Mononuclear cell (primary cell): ENCODE measurements around the gene USP9X. TPM values are rescaled to one million over a fixed set of nuclear protein-coding genes. Genes with fewer than 3 reads are reported as not detected.
"Not testable (repeated sequence)": the region's sequence is repeated elsewhere in the genome, so short reads cannot be mapped to it uniquely, and the experiment has no call there.

Experiments used
- H3K27me3 ChIP-seq: 2 replicates; pipeline ENCODE4 v1.6.0; 2011; ENCODE audit warnings: low read length, control low read depth; ENCODE audit not compliant: insufficient read depth
- H3K4me1 ChIP-seq: 2 replicates; pipeline ENCODE4 v1.5.1; 2011; ENCODE audit warnings: mild to moderate bottlenecking, low read length, control low read depth; ENCODE audit not compliant: insufficient read depth
- H3K4me3 ChIP-seq: 2 replicates; pipeline ENCODE4 v1.5.1; 2011; ENCODE audit warnings: mild to moderate bottlenecking, low read length, moderate library complexity
- H3K9me3 ChIP-seq: 2 replicates; pipeline ENCODE4 v1.5.1; 2011; ENCODE audit warnings: low read depth, mild to moderate bottlenecking, control low read depth, low read length
- total RNA-seq: library from RNA; depleted of rRNA; stranded (reverse); fragments of >200 nt; gene quantifications from one replicate; pipeline ENCODE4 v1.2.3, GENCODE V29; 2012

Gene USP9X, protein sequence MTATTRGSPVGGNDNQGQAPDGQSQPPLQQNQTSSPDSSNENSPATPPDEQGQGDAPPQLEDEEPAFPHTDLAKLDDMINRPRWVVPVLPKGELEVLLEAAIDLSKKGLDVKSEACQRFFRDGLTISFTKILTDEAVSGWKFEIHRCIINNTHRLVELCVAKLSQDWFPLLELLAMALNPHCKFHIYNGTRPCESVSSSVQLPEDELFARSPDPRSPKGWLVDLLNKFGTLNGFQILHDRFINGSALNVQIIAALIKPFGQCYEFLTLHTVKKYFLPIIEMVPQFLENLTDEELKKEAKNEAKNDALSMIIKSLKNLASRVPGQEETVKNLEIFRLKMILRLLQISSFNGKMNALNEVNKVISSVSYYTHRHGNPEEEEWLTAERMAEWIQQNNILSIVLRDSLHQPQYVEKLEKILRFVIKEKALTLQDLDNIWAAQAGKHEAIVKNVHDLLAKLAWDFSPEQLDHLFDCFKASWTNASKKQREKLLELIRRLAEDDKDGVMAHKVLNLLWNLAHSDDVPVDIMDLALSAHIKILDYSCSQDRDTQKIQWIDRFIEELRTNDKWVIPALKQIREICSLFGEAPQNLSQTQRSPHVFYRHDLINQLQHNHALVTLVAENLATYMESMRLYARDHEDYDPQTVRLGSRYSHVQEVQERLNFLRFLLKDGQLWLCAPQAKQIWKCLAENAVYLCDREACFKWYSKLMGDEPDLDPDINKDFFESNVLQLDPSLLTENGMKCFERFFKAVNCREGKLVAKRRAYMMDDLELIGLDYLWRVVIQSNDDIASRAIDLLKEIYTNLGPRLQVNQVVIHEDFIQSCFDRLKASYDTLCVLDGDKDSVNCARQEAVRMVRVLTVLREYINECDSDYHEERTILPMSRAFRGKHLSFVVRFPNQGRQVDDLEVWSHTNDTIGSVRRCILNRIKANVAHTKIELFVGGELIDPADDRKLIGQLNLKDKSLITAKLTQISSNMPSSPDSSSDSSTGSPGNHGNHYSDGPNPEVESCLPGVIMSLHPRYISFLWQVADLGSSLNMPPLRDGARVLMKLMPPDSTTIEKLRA (N-terminal part only)
- 183 TPM for total RNA-seq

DNA sequence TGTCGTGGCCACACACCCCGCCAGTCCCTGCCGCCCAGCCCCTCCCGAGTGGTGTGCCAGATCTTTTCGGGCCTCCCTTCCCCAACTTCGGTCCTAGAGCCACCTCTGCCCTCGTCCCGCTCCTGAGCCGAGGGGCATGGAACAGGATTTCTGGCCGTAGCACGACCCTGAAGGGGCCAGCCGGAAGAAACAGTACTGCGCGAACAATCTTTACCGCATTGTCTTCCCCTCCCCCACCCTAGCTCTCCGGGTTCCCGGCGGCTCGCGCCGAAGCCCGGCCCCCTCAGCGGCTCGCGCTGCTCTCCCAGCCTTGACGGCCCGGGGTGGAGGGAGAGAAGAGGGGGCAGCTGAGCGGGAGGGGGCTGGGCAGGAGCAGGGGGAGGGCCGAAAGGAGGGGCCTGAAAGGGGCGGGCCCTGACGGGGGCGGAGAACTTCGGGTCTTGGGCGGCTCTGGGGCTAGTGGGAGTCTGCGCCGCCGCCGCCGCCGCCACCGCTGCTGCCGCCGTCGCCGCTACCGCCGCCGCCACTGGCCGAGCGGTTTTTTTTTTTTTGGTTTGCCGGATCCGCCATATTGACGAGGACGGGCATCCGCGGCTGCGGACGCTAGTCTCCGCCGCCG lies at the start of gene USP9X:
USP9X (plus strand) TSS at position 553 of the 619 bp plus-strand sequence. CDS start 38,184 bp downstream, outside the sequence.
- Histone ChIP-seq H3K4me1 (peaks cover 18% of the 10 kb centered on the region), H3K4me3 (peak within 1 kb of the TSS; percentile 72), H3K27me3 (no peaks in the 10 kb centered on the region), H3K9me3 (no peaks in the 10 kb centered on the region)

DNA sequence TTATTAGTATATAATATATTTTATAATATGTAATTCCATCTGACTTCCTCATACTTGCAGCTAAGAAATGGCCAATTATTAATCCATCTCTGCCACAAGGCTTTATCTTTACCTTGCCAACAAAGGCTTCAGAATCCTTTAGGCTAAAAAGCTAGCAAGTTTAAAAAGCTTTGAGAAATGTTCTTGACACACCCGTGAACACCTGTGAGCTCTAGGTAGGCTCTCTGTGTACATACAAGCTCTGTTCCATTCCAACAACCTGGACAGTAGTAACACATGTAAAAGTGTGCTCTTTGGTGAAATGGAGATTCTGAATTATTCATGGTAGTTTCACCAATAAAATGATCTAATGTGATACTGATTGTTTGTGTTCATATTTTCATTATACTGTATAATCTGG lies 49.7 kb upstream of the USP9X start:
- Histone ChIP-seq H3K9me3 (no peaks in the 10 kb centered on the region), H3K27me3 (no peaks in the 10 kb centered on the region), H3K4me3 (no peak overlapping the region), H3K4me1 (no peaks in the 10 kb centered on the region)

DNA sequence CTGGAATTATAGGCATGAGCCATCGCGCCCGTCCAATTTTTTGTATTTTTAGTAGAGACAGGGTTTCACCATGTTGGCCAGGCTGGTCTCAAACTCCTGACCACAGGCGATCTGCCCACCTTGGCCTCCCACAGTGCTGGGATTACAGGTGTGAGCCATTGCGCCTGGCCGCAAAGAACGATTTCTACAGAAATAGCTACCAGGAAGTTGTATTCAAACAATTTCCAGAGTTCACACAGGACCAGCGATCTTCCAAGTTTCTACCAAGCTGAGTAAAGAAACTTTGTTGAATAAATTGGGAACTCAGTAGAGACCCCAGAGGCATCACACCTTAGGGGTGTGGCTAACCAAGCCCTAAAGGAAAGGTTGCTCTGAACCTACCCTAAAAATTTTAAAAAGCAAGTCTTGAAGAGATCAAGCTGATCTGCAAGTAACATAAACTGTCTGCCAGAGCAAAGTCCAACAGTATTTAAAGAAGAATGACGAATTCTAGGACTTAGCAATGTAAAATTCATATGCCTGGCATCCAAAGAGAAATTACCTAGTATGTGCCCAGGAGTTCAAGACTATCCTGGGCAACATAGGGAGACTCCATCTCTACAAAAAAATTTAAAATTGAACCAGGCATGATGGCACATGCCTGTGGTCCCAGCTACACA lies 48.4 kb upstream of the USP9X start:
- H3K27me3 ChIP-seq, result no peaks in the 10 kb centered on the region
- no peaks in the 10 kb centered on the region for H3K4me1 ChIP-seq
- no peak overlapping the region for H3K4me3 ChIP-seq
- no peaks in the 10 kb centered on the region for H3K9me3 ChIP-seq

DNA sequence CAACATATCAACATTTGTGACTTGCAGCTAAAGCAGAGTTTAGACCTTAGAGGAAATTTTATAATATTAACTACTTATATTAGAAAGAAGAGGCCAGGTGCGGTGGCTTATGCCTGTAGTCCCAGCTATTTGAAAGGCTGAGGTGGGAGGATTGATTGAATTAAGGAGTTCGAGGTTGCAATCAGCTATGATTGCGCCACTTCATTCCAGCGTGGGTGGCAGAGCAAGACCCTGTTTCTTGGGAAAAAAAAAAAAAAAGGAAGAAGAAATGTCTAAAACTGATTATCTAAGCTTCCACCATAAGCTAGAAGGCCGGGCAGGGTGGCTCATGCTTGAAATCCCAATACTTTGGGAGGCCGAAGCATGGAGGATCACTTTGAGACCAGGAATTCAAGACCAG lies 42.0 kb upstream of the USP9X start:
- Histone ChIP-seq H3K4me1 (no peaks in the 10 kb centered on the region), H3K4me3 (no peak overlapping the region), H3K9me3 (no peaks in the 10 kb centered on the region), H3K27me3 (no peaks in the 10 kb centered on the region)

DNA sequence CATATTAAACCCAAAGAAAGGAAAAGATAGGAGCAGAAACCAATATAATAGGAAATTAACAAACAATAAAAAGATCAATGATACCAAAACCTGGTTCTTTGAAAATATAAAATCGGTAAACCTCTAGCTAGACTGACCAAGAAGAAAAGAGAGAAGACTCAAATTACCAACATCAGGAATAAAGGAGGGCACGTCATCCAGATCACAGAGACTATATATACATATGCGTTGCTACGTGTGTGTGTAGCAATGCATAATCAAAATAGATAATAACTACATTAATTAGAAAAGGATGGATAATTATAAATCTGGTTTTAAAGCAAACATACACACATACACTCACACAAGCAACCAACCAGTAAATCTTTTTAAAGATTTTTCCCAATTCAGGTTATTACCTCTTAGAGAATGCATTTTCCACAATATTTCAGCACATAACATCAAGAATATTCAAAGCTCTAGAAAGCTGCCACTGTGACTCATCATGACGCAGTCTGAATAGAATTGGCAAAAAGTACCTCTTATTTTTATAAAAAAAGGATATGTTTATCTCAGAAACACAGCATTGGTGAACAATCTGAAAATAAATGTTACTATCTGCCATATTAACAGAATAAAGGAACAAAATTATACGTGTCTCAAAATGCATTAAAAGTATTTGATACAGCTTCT lies 41.4 kb upstream of the USP9X start:
- no peaks in the 10 kb centered on the region for H3K27me3 ChIP-seq
- H3K4me1 ChIP-seq, result no peaks in the 10 kb centered on the region
- H3K4me3 ChIP-seq, result no peak overlapping the region
- H3K9me3 ChIP-seq, result no peaks in the 10 kb centered on the region

DNA sequence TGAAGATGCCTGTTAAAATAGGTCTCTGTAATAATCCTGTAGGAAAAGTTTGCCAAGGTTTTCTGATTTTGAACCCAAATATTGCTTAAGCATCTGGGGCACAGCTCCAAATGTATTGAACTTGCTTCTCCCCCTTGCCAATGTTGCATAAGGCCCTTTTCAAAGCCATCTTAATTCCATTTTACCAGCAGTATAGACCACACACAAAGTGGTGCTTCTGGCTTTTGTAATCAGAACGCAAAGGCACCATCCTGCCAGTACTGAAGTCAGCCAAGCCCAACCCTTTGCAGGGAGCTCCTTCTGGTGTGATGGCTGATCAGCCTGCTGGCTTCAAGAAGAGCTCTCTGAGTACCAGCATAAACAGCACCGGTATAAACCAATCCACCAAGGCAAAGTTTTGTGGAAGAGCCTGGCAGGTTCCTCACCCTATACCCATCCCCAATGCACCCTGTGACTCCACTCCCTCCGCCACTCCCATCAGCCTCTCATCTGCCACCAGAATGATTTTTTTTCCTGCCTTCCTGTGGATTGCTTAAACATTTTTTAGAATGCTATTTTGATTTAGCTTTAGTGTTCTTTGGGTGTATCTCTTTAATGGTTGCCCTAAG lies 39.2 kb upstream of the USP9X start:
- no peaks in the 10 kb centered on the region for H3K9me3 ChIP-seq
- no peaks in the 10 kb centered on the region for H3K27me3 ChIP-seq
- no peaks in the 10 kb centered on the region for H3K4me1 ChIP-seq
- H3K4me3 ChIP-seq, result no peak overlapping the region

DNA sequence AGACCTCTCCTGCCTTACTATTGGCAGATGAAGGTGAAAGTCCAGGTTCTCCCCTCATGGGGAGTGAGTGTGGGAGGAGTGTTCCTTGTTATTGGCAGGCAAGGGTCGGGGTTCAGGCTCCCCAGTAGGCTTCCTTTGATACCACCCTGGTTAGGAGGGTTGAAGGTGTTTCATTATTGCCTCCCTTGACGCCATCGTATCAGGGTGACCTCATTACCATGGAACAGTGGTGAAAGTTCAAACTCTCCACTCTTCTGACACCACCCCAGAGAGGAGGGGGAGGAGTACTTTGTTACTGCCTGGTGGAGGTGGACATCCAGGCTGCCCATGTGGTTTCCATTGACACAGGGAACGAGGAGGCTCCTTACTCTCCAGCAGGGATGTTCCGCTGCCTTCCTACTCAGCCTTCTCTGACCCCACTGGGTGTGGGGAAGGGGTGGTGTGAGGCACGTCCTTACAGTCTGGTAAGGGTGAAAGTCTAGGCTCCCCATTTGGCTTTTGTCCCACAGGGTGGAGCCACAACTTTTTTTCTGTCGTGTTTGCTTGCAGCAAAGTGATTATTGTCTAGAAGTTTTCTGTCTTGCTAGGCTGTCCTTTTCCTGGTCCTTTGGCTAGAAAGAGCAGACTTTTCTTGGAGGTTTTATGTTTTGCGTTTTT lies 37.2 kb upstream of the USP9X start:
- Histone ChIP-seq H3K27me3 (no peaks in the 10 kb centered on the region), H3K4me3 (no peak overlapping the region), H3K4me1 (no peaks in the 10 kb centered on the region), H3K9me3 (no peaks in the 10 kb centered on the region)

DNA sequence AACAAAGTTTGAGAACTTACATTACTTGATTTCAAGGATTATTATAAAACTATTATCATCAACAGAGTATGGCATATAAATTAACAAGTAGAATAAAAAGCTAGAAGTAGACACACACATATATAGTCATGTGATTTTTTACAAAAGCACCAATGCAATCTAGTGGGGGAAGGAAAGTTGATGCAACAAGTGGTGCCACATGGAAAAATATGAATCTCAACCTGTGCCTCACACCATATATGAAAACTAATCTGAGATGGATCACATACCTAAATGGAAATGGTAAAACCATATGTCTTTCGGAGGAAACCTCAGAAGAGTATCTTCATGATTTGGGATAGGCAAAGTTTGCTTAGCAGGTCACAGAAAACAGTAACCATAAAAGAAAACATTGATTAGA lies 34.9 kb upstream of the USP9X start:
- no peaks in the 10 kb centered on the region for H3K4me1 ChIP-seq
- no peaks in the 10 kb centered on the region for H3K9me3 ChIP-seq
- H3K4me3 ChIP-seq, result no peak overlapping the region
- H3K27me3 ChIP-seq, result no peaks in the 10 kb centered on the region

DNA sequence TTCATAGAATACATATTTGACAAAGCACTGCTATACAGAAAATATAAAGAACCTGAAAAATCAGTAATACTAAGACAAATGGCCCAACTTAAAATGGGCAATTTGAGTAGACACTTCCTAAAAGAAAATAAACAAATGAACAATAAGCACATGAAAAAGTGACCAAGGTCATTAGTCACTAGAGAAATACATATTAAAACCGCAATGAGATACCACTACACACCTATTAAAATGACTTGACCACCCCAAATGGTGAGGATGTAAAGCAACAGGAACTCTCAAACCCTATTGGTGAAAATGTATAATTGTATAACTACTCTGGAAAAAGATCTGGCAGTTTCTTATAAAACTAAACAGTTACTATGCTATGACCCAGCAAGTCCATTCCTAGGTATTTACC lies 34.0 kb upstream of the USP9X start:
- Histone ChIP-seq H3K4me3 (no peak overlapping the region), H3K27me3 (no peaks in the 10 kb centered on the region), H3K4me1 (no peaks in the 10 kb centered on the region), H3K9me3 (no peaks in the 10 kb centered on the region)

DNA sequence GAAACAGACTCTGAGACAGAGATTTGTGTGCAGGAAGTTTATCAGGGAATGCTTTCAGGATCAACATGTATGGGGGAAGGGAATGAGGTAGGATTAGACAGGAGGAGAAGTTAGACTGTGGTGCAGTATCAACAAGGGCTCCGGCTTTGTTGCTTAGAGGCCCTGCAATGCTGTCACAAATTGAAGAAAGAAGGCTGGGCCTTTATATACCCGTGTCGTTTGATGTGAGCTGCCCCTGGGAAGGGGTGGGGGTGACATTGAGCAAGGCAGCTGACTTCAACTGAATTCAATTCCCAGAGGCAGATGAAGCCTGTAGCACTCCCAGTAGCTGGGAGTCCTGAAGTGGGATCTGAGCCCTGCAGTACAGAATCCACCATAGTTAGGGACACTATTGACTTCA lies 29.5 kb upstream of the USP9X start:
- Histone ChIP-seq H3K27me3 (no peaks in the 10 kb centered on the region), H3K9me3 (no peaks in the 10 kb centered on the region), H3K4me1 (no peaks in the 10 kb centered on the region), H3K4me3 (no peak overlapping the region)

DNA sequence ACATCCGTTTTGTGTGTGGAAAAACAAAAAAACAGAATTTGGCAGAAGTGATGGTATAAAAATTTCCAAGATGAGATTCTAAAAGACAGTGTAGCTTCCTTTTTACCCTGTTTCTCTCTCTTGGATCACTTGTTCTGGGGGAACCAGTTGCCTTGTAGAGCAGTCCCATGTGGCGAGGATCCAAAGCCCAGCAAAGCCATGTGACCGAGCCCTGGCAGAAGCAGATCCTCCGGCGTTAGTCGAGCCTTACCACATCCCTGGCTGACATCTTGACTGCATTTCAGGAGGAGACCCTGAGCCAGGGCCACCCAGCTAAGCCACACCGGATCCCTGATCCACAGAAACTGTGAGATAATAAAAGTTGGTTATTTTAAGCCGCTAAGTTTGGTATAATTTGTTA lies 22.0 kb upstream of the USP9X start:
- H3K4me3 ChIP-seq, H3K9me3 ChIP-seq, H3K27me3 ChIP-seq, H3K4me1 ChIP-seq: not testable (repeated sequence)

DNA sequence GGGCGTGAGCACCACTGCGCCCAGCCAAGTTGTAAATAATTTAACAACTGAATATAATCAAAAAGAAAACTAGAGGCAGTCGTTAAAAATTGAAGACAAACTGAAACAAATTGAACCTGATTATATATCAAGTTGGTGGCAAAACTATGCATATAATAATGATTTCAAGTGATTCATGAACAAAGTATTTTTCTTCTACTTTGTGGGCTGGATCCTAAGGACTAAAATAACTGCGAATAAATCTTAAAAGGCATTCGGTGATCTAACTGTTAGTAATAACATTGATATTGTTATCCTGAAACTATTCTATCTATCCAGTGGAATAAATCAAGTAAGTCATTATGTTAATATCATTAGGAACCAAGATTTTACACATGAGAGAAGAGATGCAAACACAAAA lies 21.2 kb upstream of the USP9X start:
- Histone ChIP-seq H3K4me1 (no peaks in the 10 kb centered on the region), H3K4me3 (no peak overlapping the region), H3K9me3 (no peaks in the 10 kb centered on the region), H3K27me3 (no peaks in the 10 kb centered on the region)

DNA sequence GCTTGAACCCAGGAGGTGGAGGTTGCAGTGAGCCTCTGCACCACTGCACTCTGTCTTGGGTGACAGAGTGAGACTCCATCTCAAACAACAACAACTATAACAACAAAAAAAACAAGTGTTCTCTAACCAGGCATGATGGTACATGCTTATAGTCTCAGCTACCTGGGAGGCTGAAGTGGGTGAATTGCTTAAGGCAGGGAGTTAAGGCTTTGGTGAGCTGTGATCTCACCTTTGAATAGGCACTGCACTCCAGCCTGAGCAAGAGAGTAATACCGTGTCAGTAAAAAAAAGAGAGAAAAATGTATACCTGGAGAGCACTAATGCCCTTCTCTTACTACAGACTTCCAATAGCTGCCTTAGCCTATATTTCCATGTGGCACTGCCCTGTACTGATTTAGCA lies 18.9 kb upstream of the USP9X start:
- Histone ChIP-seq H3K27me3 (no peaks in the 10 kb centered on the region), H3K4me3 (no peak overlapping the region), H3K4me1 (no peaks in the 10 kb centered on the region), H3K9me3 (no peaks in the 10 kb centered on the region)
